HCT116 (cell line): Measurements from ENCODE around the gene CEMIP2. TPM values are rescaled to one million over a fixed set of nuclear protein-coding genes. Genes with fewer than 3 reads are reported as not detected.
"Not testable (repeated sequence)": the region's sequence is repeated elsewhere in the genome, so short reads cannot be mapped to it uniquely, and the experiment has no call there.

ENCODE experiments used
- ATAC-seq: fragments of 200-7000 bp; cut with Tn5 transposase; 2 replicates; pipeline ENCODE4 v1.9.1; 2020; ENCODE audit warnings: mild to moderate bottlenecking, moderate library complexity
- BruUV-seq: library from RNA; stranded (reverse); fragments of 400-500 nt; replicated peaks from 2 replicates; lab custom pipeline; 2021; lab: Mats Ljungman, UMichigan
- CTCF ChIA-PET: fragments of 300-600 bp; sonication (Branson Sonifier 250); formaldehyde crosslinking; loops from one replicate; lab custom pipeline; 2021; ENCODE audit warnings: antibody characterized with exemption; lab: Charles Lee
- POLR2A ChIA-PET: fragments of 300-600, 350-600 bp; sonication (Branson Sonifier 250); formaldehyde crosslinking; loops from one replicate; lab custom pipeline; 2021; ENCODE audit warnings: antibody characterized with exemption; lab: Charles Lee
- RAD21 ChIA-PET, 2 experiments: fragments of 300-600 bp; sonication (Branson Sonifier 250); formaldehyde crosslinking; loops; one replicate each; lab custom pipeline; 2023; ENCODE audit warnings: low total read pairs in 2 of 2; ENCODE audit not compliant: uncharacterized antibody in 2 of 2, unreplicated experiment in 2 of 2, low non-redundant PET in 1 of 2; lab: Charles Lee
- DNase-seq: peaks from one replicate; pipeline ENCODE4 v3.0.0-alpha.2; 2010; ENCODE audit warnings: low read depth, low spot score
- H2AFZ ChIP-seq: fragments of 200-600 bp; shearing (Covaris generic), sonication (generic); 2 replicates; pipeline ENCODE4 v1.6.1; 2017; ENCODE audit warnings: low read depth, mixed run types, mixed read lengths, antibody characterized with exemption, low read length; ENCODE audit not compliant: poor library complexity, severe bottlenecking
- H3K27ac ChIP-seq: 2 replicates; pipeline ENCODE4 v1.5.1; 2012; ENCODE audit warnings: low read depth, low read length
- H3K27me3 ChIP-seq: fragments of 200-600 bp; sonication (generic); 2 replicates; pipeline ENCODE4 v1.6.1; 2016; ENCODE audit warnings: mixed run types, low read length, mixed read lengths; ENCODE audit not compliant: insufficient read depth
- H3K36me3 ChIP-seq, 2 experiments: fragments of 200-500 bp in 1 of 2; fragments of 200-600 bp in 1 of 2; sonication (Bioruptor generic) in 1 of 2; sonication (generic) in 1 of 2; 2 replicates each; pipeline versions ENCODE4 v1.5.1 to v1.6.1; 2014 to 2016; ENCODE audit warnings: low read length in 2 of 2, inconsistent platforms in 1 of 2, mixed read lengths in 1 of 2, mixed run types in 1 of 2; ENCODE audit not compliant: insufficient read depth in 2 of 2, control insufficient read depth in 1 of 2
- H3K4me1 ChIP-seq, 2 experiments: fragments of 200-600 bp in 1 of 2; sonication (generic) in 1 of 2; 2 replicates each; pipeline versions ENCODE4 v1.5.1 to v1.6.1; 2012 to 2017; ENCODE audit warnings: low read length in 2 of 2, inconsistent platforms in 1 of 2, mild to moderate bottlenecking in 1 of 2, mixed read lengths in 1 of 2, mixed run types in 1 of 2, moderate library complexity in 1 of 2; ENCODE audit not compliant: insufficient read depth in 2 of 2, control insufficient read depth in 1 of 2
- H3K4me2 ChIP-seq: fragments of 200-600 bp; sonication (generic); 2 replicates; pipeline ENCODE4 v1.6.1; 2017; ENCODE audit warnings: mixed run types, low read length, mixed read lengths
- H3K4me3 ChIP-seq, 2 experiments: fragments of 200-600 bp in 1 of 2; sonication (generic) in 1 of 2; replicated peaks in 1 of 2; 2 replicates each; pipeline ENCODE4 v1.5.1; 2011 to 2016; ENCODE audit warnings: low read length in 2 of 2, control low read depth in 1 of 2, low read depth in 1 of 2, mild to moderate bottlenecking in 1 of 2, mixed read lengths in 1 of 2, mixed run types in 1 of 2
- H3K79me2 ChIP-seq: fragments of 200-600 bp; sonication (generic); 2 replicates; pipeline ENCODE4 v1.6.1; 2017; ENCODE audit warnings: mild to moderate bottlenecking, mixed run types, low read length, moderate library complexity, mixed read lengths; ENCODE audit not compliant: insufficient read depth
- H3K9ac ChIP-seq: fragments of 200-600 bp; sonication (generic); 2 replicates; pipeline ENCODE4 v1.6.1; 2016; ENCODE audit warnings: low read length, mixed read lengths
- H3K9me2 ChIP-seq: fragments of 200-600 bp; sonication (generic), shearing (Covaris generic); 2 replicates; pipeline ENCODE4 v1.6.1; 2017; ENCODE audit warnings: mixed run types, mild to moderate bottlenecking, moderate library complexity; ENCODE audit not compliant: insufficient read depth
- H3K9me3 ChIP-seq, 2 experiments: fragments of 200-500 bp in 1 of 2; fragments of 200-600 bp in 1 of 2; sonication (Bioruptor generic) in 1 of 2; sonication (generic) in 1 of 2; 2 replicates each; pipeline ENCODE4 v1.6.1; 2014 to 2017; ENCODE audit warnings: low read length in 2 of 2, mixed read lengths in 2 of 2, inconsistent platforms in 1 of 2, low read depth in 1 of 2, mild to moderate bottlenecking in 1 of 2, mixed run types in 1 of 2, moderate library complexity in 1 of 2; ENCODE audit not compliant: control insufficient read depth in 1 of 2, insufficient read depth in 1 of 2
- H4K20me1 ChIP-seq: fragments of 200-600 bp; sonication (generic), shearing (Covaris generic); 2 replicates; pipeline ENCODE4 v1.6.1; 2017; ENCODE audit warnings: mixed run types, mild to moderate bottlenecking, moderate library complexity; ENCODE audit not compliant: insufficient read depth
- ATF3 ChIP-seq: IDR thresholded peaks from 2 replicates; pipeline ENCODE4 v1.6.1; 2012
- CBX3 ChIP-seq: IDR thresholded peaks from 2 replicates; pipeline ENCODE4 v1.6.1; 2012; ENCODE audit warnings: low read depth
- CEBPB ChIP-seq: IDR thresholded peaks from 2 replicates; pipeline ENCODE4 v1.6.1; 2012; ENCODE audit warnings: low read depth
- EZH2 ChIP-seq: fragments of 200-600 bp; sonication (generic); IDR thresholded peaks from 2 replicates; pipeline ENCODE4 v1.6.1; 2017; ENCODE audit warnings: antibody characterized with exemption, mixed run types
- EZH2phosphoT487 ChIP-seq: fragments of 200-600 bp; IDR thresholded peaks from 2 replicates; pipeline ENCODE4 v1.6.1; 2018; ENCODE audit warnings: antibody characterized with exemption, borderline replicate concordance
- JUND ChIP-seq: IDR thresholded peaks from 2 replicates; pipeline ENCODE4 v1.6.1; 2012
- POLR2AphosphoS5 ChIP-seq: IDR thresholded peaks from 2 replicates; pipeline ENCODE4 v1.6.1; 2011; ENCODE audit warnings: mild to moderate bottlenecking, low read depth, low read length, moderate library complexity
- RAD21 ChIP-seq: IDR thresholded peaks from 2 replicates; pipeline ENCODE4 v1.6.1; 2012; ENCODE audit warnings: low read depth, mild to moderate bottlenecking
- REST ChIP-seq: IDR thresholded peaks from 2 replicates; pipeline ENCODE4 v1.6.1; 2012; ENCODE audit warnings: low read depth
- YY1 ChIP-seq: IDR thresholded peaks from 2 replicates; pipeline ENCODE4 v1.6.1; 2011; ENCODE audit warnings: low read length, low read depth, moderate library complexity, mild to moderate bottlenecking; ENCODE audit not compliant: insufficient replicate concordance; ENCODE audit errors: extremely low read depth
- ZBTB33 ChIP-seq: IDR thresholded peaks from 2 replicates; pipeline ENCODE4 v1.6.1; 2011; ENCODE audit warnings: mild to moderate bottlenecking, low read length, moderate library complexity; ENCODE audit not compliant: insufficient replicate concordance; ENCODE audit errors: extremely low read depth
- ZFX ChIP-seq: fragments of 450-650 bp; IDR thresholded peaks from 2 replicates; pipeline ENCODE4 v1.6.1; 2017
- ZNF274 ChIP-seq: fragments of 200-500 bp; sonication (Bioruptor generic); IDR thresholded peaks from 2 replicates; pipeline ENCODE4 v1.6.1; 2014; ENCODE audit warnings: mild to moderate bottlenecking, low read depth, low read length, inconsistent platforms
- intact Hi-C: fragments of 100-400 bp; cut with micrococcal nuclease; formaldehyde crosslinking; loops from 2 replicates; pipeline ENCODE4 v1.10.0; 2022
- total RNA-seq: library from RNA; stranded (reverse); gene quantifications from one replicate; pipeline ENCODE4 v1.2.1, GENCODE V29; 2021; ENCODE audit not compliant: unreplicated experiment

CEMIP2 gene
- total RNA-seq, 1 experiment from 2014 or later: 14.3 TPM

GRCh38 chr9:71657276-71657675, 111.0 kb downstream of the CEMIP2 start:
- RAD21 ChIA-PET, BruUV-seq, H4K20me1 ChIP-seq, H3K9me2 ChIP-seq, H3K36me3 ChIP-seq, H3K27me3 ChIP-seq, ATAC-seq, H2AFZ ChIP-seq, POLR2A ChIA-PET, CTCF ChIA-PET, H3K9me3 ChIP-seq, H3K4me3 ChIP-seq, DNase-seq, H3K4me2 ChIP-seq, H3K79me2 ChIP-seq, H3K9ac ChIP-seq, intact Hi-C loops, H3K4me1 ChIP-seq, H3K27ac ChIP-seq: not testable (repeated sequence)

GRCh38 chr9:71656496-71656895, 111.8 kb downstream of the CEMIP2 start:
- Histone ChIP-seq H3K36me3 (no peaks in the 10 kb centered on the region), H4K20me1 (no peaks in the 10 kb centered on the region), H3K9ac (no peak overlapping the region), H3K4me1 (no peaks in the 10 kb centered on the region), H3K4me2 (no peak overlapping the region), H3K4me3 (no peak overlapping the region), H3K79me2 (no peaks in the 10 kb centered on the region), H3K27me3 (no peaks in the 10 kb centered on the region), H3K9me2 (no peaks in the 10 kb centered on the region), H2AFZ (no peak overlapping the region), H3K27ac (no peak overlapping the region), H3K9me3 (no peaks in the 10 kb centered on the region)
- no TSS peak for BruUV-seq
- RAD21 ChIA-PET: no interaction called here
- DNase-seq (no peak), ATAC-seq (no peak)
- POLR2A ChIA-PET: no interaction called here
- CTCF ChIA-PET: no interaction called here
- intact Hi-C loops: no loop called here
- TF ChIP-seq ZNF274 (no peak), RAD21 (no peak), CBX3 (no peak), YY1 (no peak), EZH2phosphoT487 (no peak), JUND (no peak), ZBTB33 (no peak), REST (no peak), POLR2AphosphoS5 (no peak), ATF3 (no peak), CEBPB (no peak), ZFX (no peak), EZH2 (no peak)
